Effector memory CD4-positive, alpha-beta T cell (primary cell): ENCODE measurements around the gene SPRR4.
"Not testable (repeated sequence)": the region's sequence is repeated elsewhere in the genome, so short reads cannot be mapped to it uniquely, and the experiment has no call there.

Experiments
- DNase-seq, 3 donors: peaks; one replicate each; pipeline ENCODE4 v3.0.0-alpha.2; 2020
- H3K27ac ChIP-seq: 2 replicates; pipeline ENCODE4 v1.7.0; 2013; ENCODE audit warnings: mild to moderate bottlenecking, low read length, moderate library complexity; ENCODE audit not compliant: insufficient read depth, poor library complexity, severe bottlenecking
- H3K27me3 ChIP-seq: replicated peaks from 2 replicates; pipeline ENCODE4 v1.7.0; 2013; ENCODE audit warnings: mild to moderate bottlenecking, low read length; ENCODE audit not compliant: insufficient read depth, control insufficient read depth, poor library complexity, severe bottlenecking
- H3K36me3 ChIP-seq: 2 replicates; pipeline ENCODE4 v1.7.0; 2013; ENCODE audit warnings: mild to moderate bottlenecking, low read length, moderate library complexity; ENCODE audit not compliant: control insufficient read depth, insufficient read depth
- H3K4me1 ChIP-seq: 2 replicates; pipeline ENCODE4 v1.7.0; 2013; ENCODE audit warnings: low read length, mild to moderate bottlenecking; ENCODE audit not compliant: control insufficient read depth, insufficient read depth, poor library complexity, severe bottlenecking
- H3K4me3 ChIP-seq: 2 replicates; pipeline ENCODE4 v1.7.0; 2013; ENCODE audit warnings: low read length, low read depth, mild to moderate bottlenecking; ENCODE audit not compliant: insufficient read depth, poor library complexity, severe bottlenecking
- H3K9me3 ChIP-seq: 2 replicates; pipeline ENCODE4 v1.7.0; 2013; ENCODE audit warnings: mild to moderate bottlenecking, low read length, moderate library complexity; ENCODE audit not compliant: control insufficient read depth

The SPRR4 gene

GRCh38 chr1:153000294-153000693, 29.8 kb downstream of the SPRR4 start:
- no peak overlapping the region for H3K27ac ChIP-seq
- H3K27me3 ChIP-seq: no peaks in the 10 kb centered on the region
- no peak for DNase-seq
- H3K4me3 ChIP-seq: no peak overlapping the region
- H3K4me1 ChIP-seq: no peaks in the 10 kb centered on the region
- H3K36me3 ChIP-seq: no peaks in the 10 kb centered on the region
- H3K9me3 ChIP-seq: no peaks in the 10 kb centered on the region

DNA sequence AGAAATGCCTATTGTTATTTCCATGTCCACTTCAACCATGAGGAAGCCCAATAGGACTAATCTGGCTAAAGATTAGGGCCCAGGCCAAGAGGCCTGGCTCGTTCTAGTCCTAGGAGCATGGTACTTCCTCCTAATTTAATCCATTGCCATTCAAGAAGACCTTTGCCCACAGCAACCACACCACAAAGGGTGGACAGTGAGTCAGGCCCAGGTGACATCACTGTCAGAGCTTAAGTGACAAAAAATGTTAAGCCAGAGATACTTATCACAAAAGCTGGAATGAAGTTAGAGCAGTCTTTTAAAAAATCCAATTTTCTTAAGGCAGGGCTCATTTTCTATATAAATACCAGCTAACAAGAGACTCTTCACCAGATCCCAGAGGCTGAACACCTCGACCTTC, 30.9 kb downstream of the SPRR4 start, which contains the start of gene SPRR3:
TSS of gene SPRR3 (plus strand) at position 368 of the 400 bp plus-strand sequence. CDS start 1,272 bp downstream, outside the sequence.
- Histone ChIP-seq H3K27me3 (no peaks in the 10 kb centered on the region), H3K4me1 (no peaks in the 10 kb centered on the region), H3K27ac (no peak within 1 kb of the TSS), H3K4me3 (no peak within 1 kb of the TSS), H3K36me3 (no peaks in the 10 kb centered on the region), H3K9me3 (no peaks in the 10 kb centered on the region)
- no peak for DNase-seq

DNA sequence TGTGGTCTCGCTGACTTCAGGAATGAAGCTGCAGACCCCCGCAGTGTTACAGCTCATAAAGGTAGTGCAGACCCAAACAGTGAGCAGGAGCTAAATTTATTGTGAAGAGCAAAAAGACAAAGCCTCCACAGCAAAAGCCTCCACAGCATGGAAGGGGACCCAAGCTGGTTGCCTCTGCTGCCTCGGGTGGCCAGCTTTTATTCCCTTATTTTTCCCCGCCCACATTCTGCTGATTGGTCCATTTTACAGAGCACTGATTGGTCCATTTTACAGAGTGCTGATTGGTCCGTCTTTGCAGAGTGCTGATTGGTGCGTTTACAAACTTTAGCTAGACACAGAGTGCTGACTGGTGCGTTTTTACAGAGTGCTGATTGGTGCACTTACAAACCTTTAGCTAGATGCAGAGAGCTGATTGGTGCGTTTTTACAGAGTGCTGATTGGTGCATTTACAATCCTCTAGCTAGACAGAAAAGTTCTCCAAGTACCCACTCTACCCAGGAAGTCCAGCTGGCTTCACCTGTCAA, 40.8 kb downstream of the SPRR4 start:
- not testable (repeated sequence) for H3K9me3 ChIP-seq, H3K4me3 ChIP-seq, H3K27me3 ChIP-seq, H3K27ac ChIP-seq, H3K36me3 ChIP-seq, DNase-seq, H3K4me1 ChIP-seq

DNA sequence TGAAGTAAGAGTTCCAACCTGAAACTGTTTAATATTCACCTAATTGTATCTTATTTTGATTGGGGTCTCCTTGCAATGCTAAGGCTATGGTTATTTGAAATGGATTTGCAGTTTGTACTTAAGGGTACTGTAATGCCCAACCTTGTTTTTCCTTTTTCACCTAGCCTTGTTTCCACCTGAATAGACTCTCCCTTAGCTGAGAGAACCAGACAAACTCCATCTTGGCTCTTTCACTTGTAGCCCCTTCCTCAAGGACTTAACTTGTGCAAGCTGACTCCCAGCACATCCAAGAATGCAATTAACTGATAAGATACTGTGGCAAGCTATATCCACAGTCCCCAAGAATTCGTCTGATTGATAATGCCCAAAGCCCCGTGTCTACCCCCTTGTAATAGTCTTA, 51.4 kb downstream of the SPRR4 start:
- not testable (repeated sequence) for H3K4me1 ChIP-seq, H3K9me3 ChIP-seq, H3K27me3 ChIP-seq, DNase-seq, H3K36me3 ChIP-seq, H3K4me3 ChIP-seq, H3K27ac ChIP-seq
